ENCODE results near the gene SPATA31D3. TPM values are rescaled to one million over a fixed set of nuclear protein-coding genes. Genes with fewer than 3 reads are reported as not detected.
"Not testable (repeated sequence)": the region's sequence is repeated elsewhere in the genome, so short reads cannot be mapped to it uniquely, and the experiment has no call there.

The SPATA31D3 gene
- total RNA-seq (not detected), polyA plus RNA-seq (not detected)

- not testable (repeated sequence) for H3K9me3 ChIP-seq (ENCODE audit: control insufficient read depth in 4 of 4, low read length in 3 of 4); H3K27me3 ChIP-seq (ENCODE audit: control insufficient read depth in 4 of 4, insufficient read depth in 4 of 4, low read length in 3 of 4); H3K27ac ChIP-seq (ENCODE audit: low read depth in 1 of 2, low read length in 2 of 2); DNase-seq (ENCODE audit: low spot score); H3K4me3 ChIP-seq (ENCODE audit: low read depth in 1 of 3, low read length in 3 of 3); H3K4me1 ChIP-seq (ENCODE audit: control insufficient read depth in 4 of 4, insufficient read depth in 4 of 4, low read length in 3 of 4); H3K9ac ChIP-seq (ENCODE audit: low read depth in 1 of 2, low read length in 2 of 2); H3K36me3 ChIP-seq (ENCODE audit: control insufficient read depth in 4 of 4, insufficient read depth in 3 of 4, low read depth in 1 of 4, low read length in 3 of 4)
- no CpG with 5 or more reads among the region's 2 CpGs for WGBS
Measured at GRCh38 chr9:81943393-81943792, at the start of gene SPATA31D3. Gene SPATA31D3 (plus strand): TSS chr9:81943500. CDS start chr9:81943586, 86 bp downstream.

DNA sequence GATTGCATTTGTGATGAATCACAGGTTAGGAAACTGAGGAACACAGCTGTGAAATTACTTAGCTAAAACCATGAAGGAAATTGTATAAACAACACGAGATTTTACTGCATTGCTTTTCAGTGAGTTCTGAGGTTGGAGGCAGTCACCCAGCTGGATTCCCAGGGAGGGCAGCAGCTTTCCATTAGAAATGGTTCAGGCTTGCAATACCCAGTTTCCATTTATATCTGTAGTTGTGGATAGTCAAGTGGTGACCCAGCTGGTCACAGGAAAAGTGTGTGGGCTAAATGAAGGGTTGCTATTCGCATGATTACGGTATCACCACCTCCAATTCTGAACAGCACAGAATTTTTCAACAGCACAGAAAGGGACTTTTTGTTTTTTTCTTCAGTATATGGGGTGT lies 49.4 kb upstream of the SPATA31D3 start:
- Histone ChIP-seq H3K9ac (ENCODE audit: low read depth in 1 of 2, low read length in 2 of 2) (no peak overlapping the region), H3K27ac (ENCODE audit: low read depth in 1 of 2, low read length in 2 of 2) (no peak overlapping the region), H3K4me1 (ENCODE audit: control insufficient read depth in 4 of 4, insufficient read depth in 4 of 4, low read length in 3 of 4) (no peaks in the 10 kb centered on the region), H3K9me3 (ENCODE audit: control insufficient read depth in 4 of 4, low read length in 3 of 4) (no peaks in the 10 kb centered on the region), H3K4me3 (ENCODE audit: low read depth in 1 of 3, low read length in 3 of 3) (no peak overlapping the region), H3K27me3 (ENCODE audit: control insufficient read depth in 4 of 4, insufficient read depth in 4 of 4, low read length in 3 of 4) (no peaks in the 10 kb centered on the region), H3K36me3 (ENCODE audit: control insufficient read depth in 4 of 4, insufficient read depth in 3 of 4, low read depth in 1 of 4, low read length in 3 of 4) (no peaks in the 10 kb centered on the region)
- WGBS = 93% methylated on average over 3 of the region's 3 CpGs
- no peak for DNase-seq (ENCODE audit: low spot score)
- TF ChIP-seq, protein P1, sequence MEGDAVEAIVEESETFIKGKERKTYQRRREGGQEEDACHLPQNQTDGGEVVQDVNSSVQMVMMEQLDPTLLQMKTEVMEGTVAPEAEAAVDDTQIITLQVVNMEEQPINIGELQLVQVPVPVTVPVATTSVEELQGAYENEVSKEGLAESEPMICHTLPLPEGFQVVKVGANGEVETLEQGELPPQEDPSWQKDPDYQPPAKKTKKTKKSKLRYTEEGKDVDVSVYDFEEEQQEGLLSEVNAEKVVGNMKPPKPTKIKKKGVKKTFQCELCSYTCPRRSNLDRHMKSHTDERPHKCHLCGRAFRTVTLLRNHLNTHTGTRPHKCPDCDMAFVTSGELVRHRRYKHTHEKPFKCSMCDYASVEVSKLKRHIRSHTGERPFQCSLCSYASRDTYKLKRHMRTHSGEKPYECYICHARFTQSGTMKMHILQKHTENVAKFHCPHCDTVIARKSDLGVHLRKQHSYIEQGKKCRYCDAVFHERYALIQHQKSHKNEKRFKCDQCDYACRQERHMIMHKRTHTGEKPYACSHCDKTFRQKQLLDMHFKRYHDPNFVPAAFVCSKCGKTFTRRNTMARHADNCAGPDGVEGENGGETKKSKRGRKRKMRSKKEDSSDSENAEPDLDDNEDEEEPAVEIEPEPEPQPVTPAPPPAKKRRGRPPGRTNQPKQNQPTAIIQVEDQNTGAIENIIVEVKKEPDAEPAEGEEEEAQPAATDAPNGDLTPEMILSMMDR (IDR thresholded peaks at IDR 0.05; ENCODE audit: low read depth, low read length, missing input control) = no peak
- no peak for TF ChIP-seq TAF1 (conservative IDR thresholded peaks at IDR 0.05)
- TF ChIP-seq ATF3 (IDR thresholded peaks at IDR 0.05) = no peak
- no peak for TF ChIP-seq GABPA (IDR thresholded peaks at IDR 0.05 in 1 of 2, conservative IDR thresholded peaks at IDR 0.05 in 1 of 2)
- TF ChIP-seq FOXA2 (IDR thresholded peaks at IDR 0.05) = no peak
- TF ChIP-seq HNF4G (IDR thresholded peaks at IDR 0.05) = no peak

GRCh38 chr9:81894891-81895290 lies 48.4 kb upstream of the SPATA31D3 start:
- H3K4me1 ChIP-seq (ENCODE audit: control insufficient read depth in 4 of 4, insufficient read depth in 4 of 4, low read length in 3 of 4) = no peaks in the 10 kb centered on the region
- no peak overlapping the region for H3K9ac ChIP-seq (ENCODE audit: low read depth in 1 of 2, low read length in 2 of 2)
- no peak overlapping the region for H3K27ac ChIP-seq (ENCODE audit: low read depth in 1 of 2, low read length in 2 of 2)
- DNase-seq (ENCODE audit: low spot score) = no peak
- 87% methylated on average over 1 of the region's 1 CpG for WGBS
- H3K4me3 ChIP-seq (ENCODE audit: low read depth in 1 of 3, low read length in 3 of 3) = no peak overlapping the region
- no peak for TF ChIP-seq FOXA2 (IDR thresholded peaks at IDR 0.05)
- no peak for TF ChIP-seq EGR1 (IDR thresholded peaks at IDR 0.05; ENCODE audit: low read depth in 2 of 2)
- TF ChIP-seq, protein P1 (IDR thresholded peaks at IDR 0.05; ENCODE audit: low read depth, low read length, missing input control) = no peak
- no peak for TF ChIP-seq FOXA1 (IDR thresholded peaks at IDR 0.05)
- no peak for TF ChIP-seq NR2F2 (IDR thresholded peaks at IDR 0.05)
- no peak for TF ChIP-seq ATF3 (IDR thresholded peaks at IDR 0.05)
- TF ChIP-seq, protein P2, sequence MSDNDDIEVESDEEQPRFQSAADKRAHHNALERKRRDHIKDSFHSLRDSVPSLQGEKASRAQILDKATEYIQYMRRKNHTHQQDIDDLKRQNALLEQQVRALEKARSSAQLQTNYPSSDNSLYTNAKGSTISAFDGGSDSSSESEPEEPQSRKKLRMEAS (IDR thresholded peaks at IDR 0.05) = no peak
- TF ChIP-seq GABPA (IDR thresholded peaks at IDR 0.05 in 1 of 2, conservative IDR thresholded peaks at IDR 0.05 in 1 of 2) = no peak
- no peak for TF ChIP-seq SP1 (IDR thresholded peaks at IDR 0.05)
- TF ChIP-seq TAF1 (conservative IDR thresholded peaks at IDR 0.05) = no peak
- TF ChIP-seq HNF4G (IDR thresholded peaks at IDR 0.05) = no peak
- TF ChIP-seq RXRA (IDR thresholded peaks at IDR 0.05) = no peak
- TF ChIP-seq, protein P3, sequence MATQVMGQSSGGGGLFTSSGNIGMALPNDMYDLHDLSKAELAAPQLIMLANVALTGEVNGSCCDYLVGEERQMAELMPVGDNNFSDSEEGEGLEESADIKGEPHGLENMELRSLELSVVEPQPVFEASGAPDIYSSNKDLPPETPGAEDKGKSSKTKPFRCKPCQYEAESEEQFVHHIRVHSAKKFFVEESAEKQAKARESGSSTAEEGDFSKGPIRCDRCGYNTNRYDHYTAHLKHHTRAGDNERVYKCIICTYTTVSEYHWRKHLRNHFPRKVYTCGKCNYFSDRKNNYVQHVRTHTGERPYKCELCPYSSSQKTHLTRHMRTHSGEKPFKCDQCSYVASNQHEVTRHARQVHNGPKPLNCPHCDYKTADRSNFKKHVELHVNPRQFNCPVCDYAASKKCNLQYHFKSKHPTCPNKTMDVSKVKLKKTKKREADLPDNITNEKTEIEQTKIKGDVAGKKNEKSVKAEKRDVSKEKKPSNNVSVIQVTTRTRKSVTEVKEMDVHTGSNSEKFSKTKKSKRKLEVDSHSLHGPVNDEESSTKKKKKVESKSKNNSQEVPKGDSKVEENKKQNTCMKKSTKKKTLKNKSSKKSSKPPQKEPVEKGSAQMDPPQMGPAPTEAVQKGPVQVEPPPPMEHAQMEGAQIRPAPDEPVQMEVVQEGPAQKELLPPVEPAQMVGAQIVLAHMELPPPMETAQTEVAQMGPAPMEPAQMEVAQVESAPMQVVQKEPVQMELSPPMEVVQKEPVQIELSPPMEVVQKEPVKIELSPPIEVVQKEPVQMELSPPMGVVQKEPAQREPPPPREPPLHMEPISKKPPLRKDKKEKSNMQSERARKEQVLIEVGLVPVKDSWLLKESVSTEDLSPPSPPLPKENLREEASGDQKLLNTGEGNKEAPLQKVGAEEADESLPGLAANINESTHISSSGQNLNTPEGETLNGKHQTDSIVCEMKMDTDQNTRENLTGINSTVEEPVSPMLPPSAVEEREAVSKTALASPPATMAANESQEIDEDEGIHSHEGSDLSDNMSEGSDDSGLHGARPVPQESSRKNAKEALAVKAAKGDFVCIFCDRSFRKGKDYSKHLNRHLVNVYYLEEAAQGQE (IDR thresholded peaks at IDR 0.05) = no peak
- TF ChIP-seq RAD21 (IDR thresholded peaks at IDR 0.05) = no peak
- no peak for TF ChIP-seq ZBTB33 (IDR thresholded peaks at IDR 0.05)
- no peaks in the 10 kb centered on the region for H3K36me3 ChIP-seq (ENCODE audit: control insufficient read depth in 4 of 4, insufficient read depth in 3 of 4, low read depth in 1 of 4, low read length in 3 of 4)
- no peaks in the 10 kb centered on the region for H3K9me3 ChIP-seq (ENCODE audit: control insufficient read depth in 4 of 4, low read length in 3 of 4)
- no peaks in the 10 kb centered on the region for H3K27me3 ChIP-seq (ENCODE audit: control insufficient read depth in 4 of 4, insufficient read depth in 4 of 4, low read length in 3 of 4)
